Left kidney (tissue), 2 donors: ENCODE data around the gene PNMA8A. TPM values are rescaled to one million over a fixed set of nuclear protein-coding genes. Genes with fewer than 3 reads are reported as not detected.
A peak's percentile ranks its signal among the peaks of the same experiment; 100 is the strongest.

Source experiments
- DNase-seq: peaks from one replicate; pipeline ENCODE4 v3.0.0-alpha.2; 2013
- polyA plus RNA-seq: library from polyadenylated mRNA; unstranded; fragments of 120-200 nt; gene quantifications from one replicate; pipeline ENCODE4 v1.2.1, GENCODE V29; 2013; ENCODE audit not compliant: insufficient read length

Gene PNMA8A
- polyA plus RNA-seq, 1 donor: 46.5 TPM

DNA sequence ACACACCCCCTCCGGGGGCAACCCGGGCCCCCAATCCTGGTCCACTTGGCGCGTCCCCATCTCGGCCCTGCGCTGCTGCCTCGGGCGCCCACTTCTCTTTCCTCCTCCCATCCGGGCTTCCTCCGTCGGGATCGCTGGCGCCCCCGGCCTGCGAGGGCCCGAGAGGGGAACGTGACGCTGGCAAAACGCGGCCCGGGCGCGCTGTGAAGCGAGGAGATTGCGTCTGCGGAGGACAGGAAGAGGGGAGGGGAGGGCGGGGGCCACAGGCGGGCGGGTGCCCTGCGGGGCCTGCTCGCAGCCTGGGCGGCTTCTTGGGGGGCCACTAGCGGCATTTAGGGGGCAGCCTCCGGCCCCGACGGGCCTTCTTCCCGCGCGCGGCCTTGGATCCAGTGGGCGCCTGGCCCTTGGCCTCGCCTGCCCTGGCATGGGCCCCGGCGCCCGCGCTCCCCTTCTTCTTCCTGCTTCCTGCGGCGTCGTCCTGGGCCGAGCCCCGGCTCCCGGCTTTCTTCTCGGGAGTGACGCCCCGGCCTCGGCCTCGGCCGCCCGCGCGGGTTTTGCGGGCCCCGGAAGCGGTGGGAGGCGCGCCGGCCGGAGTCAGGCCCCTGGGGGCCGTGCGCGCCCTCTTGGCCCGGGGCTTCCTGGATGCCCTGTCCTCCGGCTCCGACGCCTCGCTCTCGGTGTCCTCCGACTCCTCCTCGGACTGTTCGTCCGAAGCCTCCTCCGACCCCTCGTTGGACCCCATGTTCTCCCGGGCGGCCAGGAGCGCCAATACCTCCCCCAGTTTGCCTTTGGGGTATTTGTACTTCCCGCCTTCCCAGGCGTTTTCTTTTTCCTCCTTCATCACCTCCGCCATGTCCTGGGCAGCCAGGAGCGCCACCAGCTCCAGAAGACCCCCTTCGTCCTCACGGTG lies 22.1 kb upstream of the PNMA8A start:
- DNase-seq: no peak

DNA sequence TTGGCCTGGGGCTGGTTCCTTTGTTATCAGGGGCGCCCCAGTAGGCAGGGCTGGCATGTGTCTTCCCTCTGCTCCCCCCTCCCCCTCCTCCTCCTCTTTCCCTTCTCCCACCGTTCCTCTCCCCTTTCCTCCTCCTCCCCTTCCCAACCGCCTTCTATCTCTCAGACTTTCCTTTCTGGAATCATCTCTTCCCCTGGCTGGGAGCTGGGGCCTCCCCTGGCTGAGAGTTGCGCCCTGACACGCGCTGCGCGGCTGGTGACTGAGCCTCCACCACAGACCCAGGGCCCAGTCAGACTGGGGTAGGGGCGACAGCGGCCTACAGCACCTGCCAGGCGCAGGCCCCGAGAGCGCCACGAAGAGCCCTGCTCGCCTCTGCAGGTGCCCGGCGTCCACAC lies 21.5 kb upstream of the PNMA8A start:
- DNase-seq: no peak

DNA sequence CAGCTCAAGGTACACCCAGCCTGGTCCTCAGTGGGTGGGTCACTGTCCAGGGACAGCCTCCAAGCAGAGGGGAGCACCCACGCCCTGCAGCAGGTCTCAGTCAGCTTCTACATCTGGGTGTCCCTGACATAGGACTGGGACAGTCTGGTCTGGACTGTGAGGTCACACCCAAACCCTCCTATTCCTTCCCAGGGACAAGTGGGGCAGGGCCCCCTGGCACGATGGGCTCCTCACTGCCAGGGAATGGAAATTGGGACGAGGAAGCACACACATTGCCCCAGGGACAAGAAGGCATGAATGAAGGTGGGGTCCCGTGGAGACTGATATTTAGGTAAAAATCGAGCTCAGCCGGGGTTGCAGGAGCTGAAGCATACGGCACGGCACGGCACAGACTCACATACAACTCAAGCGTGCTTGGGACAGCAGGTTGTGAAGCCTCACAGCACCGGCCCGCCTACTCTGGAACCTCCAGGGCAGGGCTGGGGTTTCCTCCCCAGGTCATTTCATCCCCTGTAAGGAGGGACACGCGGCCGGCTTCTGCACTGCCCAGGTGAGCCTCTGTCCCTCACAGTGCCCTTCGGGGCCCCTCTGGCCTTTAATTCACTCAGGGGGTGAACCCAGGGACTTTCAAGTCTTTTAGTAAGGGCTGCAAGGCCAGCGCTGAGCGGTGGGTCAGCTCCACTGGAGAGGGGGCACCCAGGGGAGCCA lies 20.8 kb upstream of the PNMA8A start:
- DNase-seq: no peak

DNA sequence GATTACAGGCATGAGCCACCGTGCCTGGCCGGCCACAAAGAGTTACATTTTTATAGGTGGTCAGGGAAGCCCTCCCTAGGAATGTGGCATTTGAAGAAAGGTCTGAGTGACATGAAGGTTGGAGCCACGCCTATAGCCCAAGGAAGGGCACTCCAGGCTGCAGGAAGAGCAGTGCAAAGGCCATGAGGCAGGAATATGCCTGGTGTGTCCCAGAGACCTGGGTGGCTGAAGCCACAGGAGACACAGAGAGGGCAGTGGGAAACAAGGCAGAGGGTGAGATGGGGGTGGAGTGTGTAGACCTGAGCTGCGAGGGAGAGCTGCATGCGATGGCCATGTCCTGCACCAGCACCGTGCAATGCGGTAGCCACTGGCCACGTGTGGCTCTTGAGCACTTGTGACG lies 19.4 kb upstream of the PNMA8A start:
- no peak for DNase-seq

DNA sequence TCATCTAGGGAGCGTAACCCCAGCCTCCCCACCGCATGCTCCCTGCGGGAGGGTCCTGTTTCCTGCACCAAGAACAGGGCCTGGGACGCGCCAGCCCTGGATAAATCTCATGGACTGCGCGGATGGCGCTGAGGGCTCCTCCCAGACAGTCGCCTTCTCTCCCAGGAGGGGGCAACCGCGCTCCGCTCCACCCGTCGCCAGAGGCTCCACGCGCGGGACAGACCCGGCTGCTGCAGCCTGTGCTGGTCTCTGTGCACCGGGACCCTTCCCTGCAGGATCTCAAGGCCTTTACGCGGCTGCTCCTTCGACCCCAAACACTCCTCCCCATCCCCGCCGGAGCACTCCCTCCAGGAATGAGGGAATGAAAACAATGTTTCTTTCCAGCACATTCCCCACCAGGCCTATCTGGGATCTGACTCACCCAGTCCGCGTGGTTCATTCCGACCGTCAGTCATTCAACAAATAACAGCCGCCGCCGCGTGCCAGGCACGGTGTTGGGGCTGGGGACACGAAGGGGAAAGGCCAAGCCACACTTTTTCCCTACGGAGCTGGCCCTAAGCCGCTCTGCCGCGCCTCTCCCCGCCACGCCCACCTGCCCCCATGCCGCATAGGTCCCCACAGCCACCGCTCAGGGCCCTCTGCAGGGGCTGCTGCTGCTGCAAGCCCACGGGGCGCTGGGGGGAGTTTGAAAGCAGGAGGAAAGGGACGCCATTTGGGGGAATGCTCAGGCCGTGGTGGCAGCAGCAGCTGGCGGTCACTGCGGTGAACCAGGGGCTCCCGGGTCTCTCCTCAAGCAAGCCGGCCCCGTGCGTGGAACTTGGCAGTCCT lies 18.3 kb upstream of the PNMA8A start:
- DNase-seq: no peak

DNA sequence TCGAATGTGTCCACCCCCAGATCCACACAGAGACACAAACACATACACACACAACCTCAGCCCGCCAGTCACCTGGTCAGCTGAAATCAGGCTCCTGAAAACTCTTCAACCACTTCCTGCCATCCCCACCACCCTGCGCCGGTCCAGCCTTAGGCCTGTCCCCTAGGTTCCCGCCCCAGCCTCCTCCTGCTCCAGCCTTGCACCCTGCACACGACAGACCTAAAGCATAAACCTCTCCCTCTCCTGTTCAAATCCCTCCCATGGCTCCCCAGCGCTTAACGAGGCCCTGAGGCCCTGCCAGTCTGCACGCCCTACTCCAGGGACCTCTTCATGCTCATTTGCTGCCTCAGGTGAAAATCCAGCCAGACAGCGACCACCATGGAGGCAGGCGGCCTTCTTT lies 17.2 kb upstream of the PNMA8A start:
- no peak for DNase-seq

DNA sequence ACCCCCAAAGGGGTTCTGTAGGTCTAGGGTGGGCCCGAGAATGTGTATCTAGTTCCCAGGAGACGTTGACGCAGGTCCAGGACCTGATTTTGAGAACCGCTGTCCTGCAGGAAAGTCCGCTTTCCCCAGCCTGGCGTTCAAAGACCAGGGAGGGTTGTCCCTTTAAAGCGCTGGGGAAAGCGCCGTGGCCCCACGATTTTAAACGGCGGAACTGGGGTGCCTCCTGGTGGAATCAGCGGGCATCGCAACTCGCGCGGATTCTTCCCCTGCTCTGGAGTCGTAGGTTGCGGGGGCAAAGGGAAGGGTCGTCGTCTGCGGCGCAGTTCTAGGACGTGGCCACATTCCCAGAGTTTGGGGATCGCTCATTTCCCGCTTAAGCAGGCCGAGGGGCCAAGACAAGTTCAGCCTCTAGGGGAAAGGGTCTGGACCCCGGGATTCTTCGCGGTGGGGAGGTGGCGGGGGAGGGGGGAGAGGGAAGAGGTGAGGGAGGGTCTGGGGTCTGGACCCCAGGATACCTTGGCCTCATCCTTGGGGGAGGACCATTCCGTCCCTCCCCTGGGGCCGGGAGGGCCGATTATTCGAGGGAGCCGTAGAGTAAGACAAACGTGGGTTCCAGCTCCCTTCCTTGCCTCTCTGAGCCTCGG lies 16.6 kb upstream of the PNMA8A start:
- DNase-seq: peak; percentile 82

DNA sequence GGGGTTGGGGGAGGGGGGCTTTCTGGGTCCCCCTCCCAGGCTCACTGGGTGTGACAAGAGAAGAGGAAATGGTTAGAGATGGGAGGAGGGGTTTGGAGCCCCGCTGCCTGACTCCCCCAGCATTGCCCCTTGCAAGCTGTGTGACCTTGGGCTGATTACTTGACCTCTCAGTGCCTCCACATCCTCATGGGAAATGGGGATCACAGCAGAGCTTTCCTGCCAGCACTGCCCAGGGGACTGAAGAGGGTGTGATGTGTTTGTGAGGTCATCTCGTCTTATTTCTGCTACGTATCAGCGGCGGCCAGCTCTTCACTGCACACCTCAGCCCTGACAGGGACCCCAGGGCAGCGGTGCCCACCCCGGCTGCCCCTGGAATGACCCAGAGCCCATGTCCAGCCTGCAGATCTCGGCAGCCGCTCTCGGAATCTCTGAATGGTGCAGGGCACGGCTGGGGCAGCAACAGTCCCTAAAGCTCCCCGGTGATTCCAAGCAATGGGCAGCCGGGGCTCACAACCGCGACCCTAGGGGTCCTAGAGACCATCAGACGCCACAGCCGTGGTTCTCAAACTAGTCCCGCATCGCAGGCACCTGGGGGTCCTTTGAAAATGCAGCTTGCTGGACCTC lies 15.9 kb upstream of the PNMA8A start:
- DNase-seq: no peak

DNA sequence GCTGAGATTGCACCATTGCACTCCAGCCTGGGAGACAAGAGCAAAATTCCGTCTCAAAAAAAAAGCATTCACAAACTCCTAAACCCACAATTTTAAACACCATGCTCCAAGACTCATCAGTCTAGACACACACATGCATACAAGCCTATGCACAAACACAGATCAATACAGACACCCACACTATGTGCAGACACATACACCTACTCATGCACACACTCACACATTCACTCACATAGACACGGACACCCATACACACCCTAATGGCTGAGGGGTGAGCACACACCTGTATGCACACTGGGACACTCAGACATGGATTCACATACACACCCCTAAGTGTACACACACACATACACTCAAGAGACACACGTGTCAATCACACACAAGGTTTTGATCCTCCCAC lies 15.0 kb upstream of the PNMA8A start:
- no peak for DNase-seq

DNA sequence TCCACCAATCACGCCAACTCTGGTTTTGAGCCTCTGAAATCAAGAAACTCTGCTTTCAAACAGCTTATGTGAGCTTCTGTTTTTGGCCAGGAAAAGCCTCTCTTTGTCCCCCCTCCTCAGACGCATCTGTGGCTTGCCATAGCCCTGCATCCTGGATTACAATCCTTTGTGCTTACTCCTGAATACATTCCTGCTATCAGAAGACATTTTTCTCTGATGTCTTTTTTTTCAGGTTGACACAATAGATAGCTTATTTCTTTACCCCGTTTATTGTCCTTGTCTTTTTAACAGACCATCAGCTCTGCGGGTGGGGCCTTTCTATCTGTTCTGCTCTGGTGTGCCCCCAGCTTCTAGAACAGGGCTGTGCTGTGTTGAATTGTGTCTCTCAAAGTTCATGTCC lies 13.3 kb upstream of the PNMA8A start:
- DNase-seq: no peak

DNA sequence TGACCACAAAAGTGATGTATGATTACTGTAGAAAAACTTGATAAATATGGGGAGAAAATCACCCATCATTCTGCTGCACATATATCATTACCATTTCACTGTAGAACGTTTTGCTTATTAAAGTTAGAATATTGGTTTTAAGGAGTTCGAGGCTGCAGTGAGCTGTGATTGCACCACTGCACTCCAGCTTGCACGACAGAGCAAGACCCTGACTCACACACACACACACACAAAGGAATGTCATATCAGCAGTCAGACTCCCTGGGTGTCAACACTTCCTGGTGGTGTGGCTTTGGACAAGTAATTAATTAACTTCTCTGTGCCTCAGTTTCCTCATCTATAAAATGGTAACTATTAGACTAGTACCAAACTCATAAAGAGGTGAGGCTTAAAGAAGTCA lies 11.3 kb upstream of the PNMA8A start:
- DNase-seq: no peak

DNA sequence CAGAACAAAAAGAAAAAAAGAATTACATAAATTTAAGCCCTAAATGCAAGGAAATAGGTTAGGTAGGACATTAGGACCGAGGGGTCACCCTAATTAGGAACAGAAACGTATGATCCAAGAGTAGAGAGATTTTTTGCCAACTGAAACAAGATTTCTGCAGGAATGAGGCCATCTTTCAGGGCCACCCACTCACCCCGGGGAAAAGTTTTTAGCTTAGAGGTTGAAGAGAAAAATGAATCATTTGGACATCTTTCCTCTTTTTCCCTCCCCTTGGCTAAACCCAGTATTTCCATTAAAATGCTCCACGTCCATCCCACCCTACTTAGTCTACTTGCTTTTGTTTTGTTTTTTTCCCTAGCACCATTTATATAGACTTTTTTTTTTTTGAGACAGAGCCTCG lies 10.6 kb upstream of the PNMA8A start:
- DNase-seq: no peak

DNA sequence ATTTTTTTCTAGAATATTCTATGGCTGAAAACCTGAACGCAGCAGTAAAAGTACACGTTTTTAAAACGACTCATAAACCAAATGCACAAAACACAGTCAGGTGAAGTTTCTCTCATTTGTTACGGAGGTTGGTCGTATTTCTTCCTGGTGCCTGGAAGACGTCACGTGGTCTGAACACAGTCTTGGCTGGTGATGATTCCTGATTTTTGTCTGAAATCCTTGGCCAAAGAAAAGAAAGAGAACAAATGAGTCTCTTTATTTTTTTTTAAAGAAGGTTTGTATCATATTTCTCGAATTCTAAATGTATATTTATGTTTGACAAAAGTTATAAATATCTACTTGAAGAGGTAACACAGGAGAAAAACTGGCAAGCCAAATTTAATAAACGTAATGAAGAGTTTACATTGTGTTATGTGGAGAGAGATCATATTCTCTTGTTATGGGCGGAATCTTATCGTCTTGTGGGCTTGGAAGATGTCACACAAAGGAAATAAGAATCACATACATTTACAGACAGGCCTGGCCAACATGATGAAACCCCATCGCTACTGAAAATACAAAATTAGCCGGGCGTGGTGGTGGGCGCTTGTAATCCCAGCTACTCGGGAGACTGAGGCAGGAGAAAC lies 10.0 kb upstream of the PNMA8A start:
- DNase-seq: no peak

DNA sequence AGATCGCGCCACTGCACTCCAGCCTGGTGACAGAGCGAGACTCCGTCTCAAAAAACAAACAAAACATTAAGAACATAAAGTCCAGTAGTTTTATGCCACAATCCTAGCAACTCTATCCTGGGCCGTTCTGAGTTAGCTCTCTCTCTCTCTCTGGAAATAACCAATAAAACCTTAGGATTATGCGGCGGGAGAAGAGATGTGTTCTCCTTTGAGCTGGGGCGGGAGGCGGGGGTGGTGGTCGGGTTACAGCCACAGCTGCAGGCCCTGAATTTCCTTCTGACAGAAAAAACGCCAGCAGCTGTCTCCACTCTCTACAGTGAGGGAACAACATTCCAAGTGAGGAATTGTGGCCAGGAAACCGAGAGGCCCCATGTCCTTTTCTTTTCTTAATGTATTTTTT lies 9.1 kb upstream of the PNMA8A start:
- DNase-seq: peak; percentile 92

DNA sequence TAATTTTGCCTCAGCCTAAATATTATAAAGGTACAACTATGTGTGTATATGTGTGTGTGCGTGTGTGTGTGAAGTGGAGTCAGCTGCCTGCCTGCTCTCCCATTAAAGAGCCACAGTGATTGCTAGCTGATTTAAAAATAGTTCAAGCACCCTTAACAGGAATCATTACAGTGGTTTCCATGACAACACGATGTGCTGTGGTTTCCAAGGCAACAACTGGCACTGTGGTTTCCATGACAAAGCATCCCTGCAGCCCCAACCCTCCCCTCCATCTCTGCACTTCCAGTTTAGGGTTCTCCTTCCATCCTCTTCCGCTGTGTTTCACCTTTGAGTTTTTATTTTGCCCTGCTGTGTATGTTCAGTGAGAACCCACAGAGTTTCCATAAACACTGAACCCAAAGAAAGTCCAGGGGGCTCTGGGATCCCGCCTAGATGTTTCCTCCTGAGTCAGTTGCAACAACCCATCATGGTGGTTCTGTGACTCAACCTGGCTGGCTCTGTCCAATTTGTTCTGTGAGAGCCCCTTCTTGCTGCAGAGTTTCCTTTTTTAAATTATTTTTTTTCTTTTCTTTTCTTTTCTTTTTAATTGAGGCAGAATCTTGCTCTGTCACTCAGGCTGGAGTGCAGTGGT lies 7.1 kb upstream of the PNMA8A start:
- no peak for DNase-seq

DNA sequence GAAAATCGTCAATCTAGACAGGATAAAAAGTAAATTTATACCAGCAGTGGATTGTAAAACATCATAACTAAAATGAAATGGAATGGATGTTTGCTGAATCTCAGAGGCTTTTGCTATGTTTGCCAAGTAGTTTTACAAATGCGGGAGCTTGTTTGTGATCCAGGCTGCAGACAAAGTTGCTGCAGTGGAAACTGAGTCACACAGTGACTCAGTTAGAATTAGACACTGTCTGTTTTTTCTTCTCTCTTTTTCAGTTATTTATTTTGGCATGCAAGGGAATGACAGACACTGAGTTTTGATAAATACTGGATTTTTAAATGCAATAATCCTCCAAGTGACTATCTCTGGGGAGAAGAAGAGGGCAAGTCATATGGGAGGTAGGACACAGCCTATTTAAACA lies 4.6 kb upstream of the PNMA8A start:
- DNase-seq: no peak

DNA sequence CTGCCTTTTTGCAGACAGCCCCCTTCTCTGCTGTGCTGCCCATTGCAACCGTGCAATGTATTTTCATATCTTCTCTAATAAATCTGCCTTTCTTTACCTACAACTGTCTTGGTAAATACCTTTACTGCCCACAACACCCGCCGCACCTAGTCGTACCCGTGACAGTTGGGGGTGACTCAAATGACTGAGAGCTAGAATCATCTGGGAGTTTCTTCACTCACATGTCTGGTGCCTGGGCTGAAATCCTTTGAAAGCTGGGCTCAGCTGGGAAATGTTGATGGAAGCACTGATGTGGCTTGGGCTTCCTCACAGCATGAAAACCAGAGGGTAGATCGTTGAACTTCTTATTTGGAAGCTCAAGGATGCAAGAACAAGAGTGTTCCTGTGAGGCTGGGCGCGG lies 2.8 kb upstream of the PNMA8A start:
- DNase-seq: no peak

DNA sequence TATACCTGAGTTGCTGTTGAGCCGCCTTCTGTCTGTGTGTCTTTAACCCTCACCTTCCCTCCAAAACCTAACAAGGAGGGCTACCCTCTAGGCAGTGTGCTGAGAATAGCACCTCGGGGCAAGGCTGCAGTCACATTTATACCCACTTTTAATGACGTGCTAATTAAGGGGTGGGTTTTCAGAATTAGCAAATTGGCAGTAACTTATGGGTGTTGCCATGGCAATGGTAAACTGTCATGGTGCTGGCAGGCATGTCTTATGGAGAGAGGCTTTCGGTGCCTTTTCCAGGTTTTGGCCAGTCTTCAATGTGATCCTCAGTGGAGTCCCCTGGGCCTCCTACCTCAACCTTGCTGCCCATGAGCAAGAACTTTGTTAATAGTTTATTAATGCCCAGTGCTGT lies 1.2 kb upstream of the PNMA8A start:
- DNase-seq: no peak

DNA sequence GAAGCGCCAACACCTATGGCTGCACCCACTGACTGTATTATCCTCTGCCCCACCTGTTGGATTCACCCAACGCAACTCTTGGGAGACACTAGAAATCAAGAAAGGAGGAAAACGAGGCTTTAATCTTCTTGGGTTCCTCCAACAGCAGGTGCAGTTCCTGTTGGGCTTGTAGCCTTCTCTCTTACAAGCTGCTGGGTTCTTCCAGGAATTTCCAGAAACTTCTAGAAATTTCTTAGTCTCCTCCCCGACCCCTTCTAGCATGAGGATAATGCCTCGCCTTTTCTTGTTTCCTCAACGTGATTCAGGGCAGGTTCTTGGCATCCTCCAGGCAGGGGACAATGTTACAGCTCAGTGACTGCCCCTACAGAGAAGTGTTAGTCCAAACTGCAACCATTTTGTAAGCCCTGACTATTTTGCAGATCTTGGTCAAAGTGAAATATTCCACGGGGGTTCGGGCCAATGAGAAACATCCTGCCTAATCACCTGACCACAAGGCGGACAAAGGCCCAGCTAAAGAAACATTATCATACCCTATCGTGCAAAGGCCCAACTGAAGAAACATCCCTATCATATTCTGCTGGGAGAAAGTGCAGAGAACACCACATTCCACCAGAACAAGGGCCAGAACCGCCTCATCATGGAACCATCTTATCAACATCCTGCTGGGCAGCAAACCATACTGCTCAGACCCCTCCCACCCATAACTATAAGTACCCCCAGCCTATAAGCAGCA lies 614 bp upstream of the PNMA8A start:
- DNase-seq: no peak

DNA sequence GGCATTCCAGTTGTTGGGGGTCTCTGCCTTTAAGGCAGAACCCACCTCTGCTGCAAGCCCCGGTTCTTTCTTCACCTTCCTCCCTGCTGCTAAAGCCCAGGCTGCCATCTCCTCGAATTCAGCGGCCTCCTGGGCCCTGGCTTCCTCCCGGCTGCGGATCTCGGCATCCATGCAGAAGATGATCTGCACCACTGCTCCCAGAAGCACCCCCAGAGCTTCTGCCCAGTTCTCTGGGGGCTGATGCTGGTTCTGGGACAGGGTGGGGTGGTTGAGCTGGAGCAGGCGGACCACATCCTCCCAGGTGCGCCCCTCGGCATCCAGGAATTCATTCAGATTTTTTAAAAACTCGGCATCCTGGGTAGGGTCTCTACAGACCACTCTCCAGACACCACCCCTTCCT lies 987 bp downstream of the PNMA8A start:
- DNase-seq: no peak
